Gastroesophageal sphincter (tissue), 3 donors: ENCODE data around the gene NUP153.

Source experiments
- EP300 ChIP-seq: sonication (generic); formaldehyde crosslinking; IDR thresholded peaks from one replicate; pipeline ENCODE4 v1.6.1; 2017; ENCODE audit warnings: antibody characterized with exemption, mild to moderate bottlenecking
- POLR2A ChIP-seq, 2 donors: fragments of 450-650 bp; IDR thresholded peaks; one replicate each; pipeline ENCODE4 v1.6.1; 2017; ENCODE audit warnings: antibody characterized with exemption in 2 of 2, mild to moderate bottlenecking in 2 of 2, moderate library complexity in 1 of 2
- POLR2AphosphoS5 ChIP-seq: sonication (generic); formaldehyde crosslinking; IDR thresholded peaks from one replicate; pipeline ENCODE4 v1.6.1; 2017; ENCODE audit warnings: antibody characterized with exemption
- TF ChIP-seq, protein P1 (sequence below), 4 experiments: fragments of 200-600 bp in 2 of 4; fragments of 450-650 bp in 2 of 4; sonication (generic) in 1 of 4; IDR thresholded peaks; one replicate each; pipeline ENCODE4 v1.5.1; 2017 to 2019; ENCODE audit warnings: antibody characterized with exemption in 4 of 4, mild to moderate bottlenecking in 2 of 4, moderate library complexity in 2 of 4

DNA sequence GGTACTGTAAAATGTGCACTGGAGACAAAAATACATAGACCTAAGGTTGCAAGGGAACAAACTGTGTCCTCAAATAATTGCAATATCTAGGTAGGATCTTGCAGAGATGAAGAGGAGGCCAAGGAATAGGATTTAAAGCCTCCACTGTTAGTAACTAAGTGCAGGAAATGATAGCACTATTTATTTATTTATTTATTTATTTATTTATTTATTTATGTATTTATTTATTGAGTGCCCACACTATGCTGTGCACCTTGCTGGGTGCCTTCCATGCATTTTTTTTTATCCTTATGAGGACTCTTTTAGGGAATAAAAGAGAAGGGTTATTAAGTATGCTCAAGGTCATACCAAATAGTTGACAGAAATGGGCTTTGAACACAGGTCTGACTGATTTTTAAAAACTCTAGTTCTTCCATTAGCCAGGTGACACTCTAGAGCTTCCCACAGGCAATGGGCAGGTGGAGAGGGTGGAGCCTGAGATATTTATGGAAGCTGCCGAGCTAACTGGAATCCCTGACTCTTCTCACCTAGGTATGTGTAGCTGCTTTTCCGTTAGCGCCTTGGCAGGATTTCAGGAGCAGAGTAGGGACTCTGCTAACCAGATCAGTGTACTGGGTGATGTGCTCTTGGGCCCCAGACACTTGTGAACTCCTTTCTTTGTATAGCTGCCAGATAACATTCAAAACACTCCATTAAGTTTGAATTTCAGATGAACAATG is 12.8 kb upstream of the NUP153 start:
- TF ChIP-seq, protein P1, sequence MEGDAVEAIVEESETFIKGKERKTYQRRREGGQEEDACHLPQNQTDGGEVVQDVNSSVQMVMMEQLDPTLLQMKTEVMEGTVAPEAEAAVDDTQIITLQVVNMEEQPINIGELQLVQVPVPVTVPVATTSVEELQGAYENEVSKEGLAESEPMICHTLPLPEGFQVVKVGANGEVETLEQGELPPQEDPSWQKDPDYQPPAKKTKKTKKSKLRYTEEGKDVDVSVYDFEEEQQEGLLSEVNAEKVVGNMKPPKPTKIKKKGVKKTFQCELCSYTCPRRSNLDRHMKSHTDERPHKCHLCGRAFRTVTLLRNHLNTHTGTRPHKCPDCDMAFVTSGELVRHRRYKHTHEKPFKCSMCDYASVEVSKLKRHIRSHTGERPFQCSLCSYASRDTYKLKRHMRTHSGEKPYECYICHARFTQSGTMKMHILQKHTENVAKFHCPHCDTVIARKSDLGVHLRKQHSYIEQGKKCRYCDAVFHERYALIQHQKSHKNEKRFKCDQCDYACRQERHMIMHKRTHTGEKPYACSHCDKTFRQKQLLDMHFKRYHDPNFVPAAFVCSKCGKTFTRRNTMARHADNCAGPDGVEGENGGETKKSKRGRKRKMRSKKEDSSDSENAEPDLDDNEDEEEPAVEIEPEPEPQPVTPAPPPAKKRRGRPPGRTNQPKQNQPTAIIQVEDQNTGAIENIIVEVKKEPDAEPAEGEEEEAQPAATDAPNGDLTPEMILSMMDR (IDR thresholded peaks at IDR 0.05): no peak
- no peak for TF ChIP-seq POLR2A (IDR thresholded peaks at IDR 0.05)
- TF ChIP-seq POLR2AphosphoS5: no peak
- TF ChIP-seq EP300: no peak
